Measurements from ENCODE around the gene UBLCP1.
A peak's percentile ranks its signal among the peaks of the same experiment; 100 is the strongest.

UBLCP1 gene

GRCh38 chr5:159316519-159317383 is 53.7 kb downstream of the UBLCP1 start:
- peak; percentile 58 to 65 for ATAC-seq

GRCh38 chr5:159317849-159318248 is 54.8 kb downstream of the UBLCP1 start:
- no peak for ATAC-seq

- no peak for ATAC-seq
Measured at GRCh38 chr5:159318448-159318847, 55.4 kb downstream of the UBLCP1 start.

GRCh38 chr5:159319363-159319762 is 56.3 kb downstream of the UBLCP1 start:
- ATAC-seq: no peak

GRCh38 chr5:159319832-159320231 is 56.7 kb downstream of the UBLCP1 start:
- ATAC-seq: no peak

- ATAC-seq: no peak
Measured at GRCh38 chr5:159322180-159322579, 59.1 kb downstream of the UBLCP1 start.

- no peak for ATAC-seq
Measured at GRCh38 chr5:159324102-159324755, 61.1 kb downstream of the UBLCP1 start.

GRCh38 chr5:159324986-159325385 is 61.9 kb downstream of the UBLCP1 start:
- ATAC-seq: no peak

- ATAC-seq: no peak
Measured at GRCh38 chr5:159330131-159330800, 67.2 kb downstream of the UBLCP1 start, which contains the start of gene IL12B. IL12B (minus strand) TSS chr5:159330487; CDS start chr5:159326782, 3,705 bp downstream.

- peak; percentile 83 to 84 for ATAC-seq
Measured at GRCh38 chr5:159331093-159331973, 68.2 kb downstream of the UBLCP1 start.

- ATAC-seq: no peak
Measured at GRCh38 chr5:159332800-159333544, 69.9 kb downstream of the UBLCP1 start.

- no peak for ATAC-seq
Measured at GRCh38 chr5:159333545-159333925, 70.4 kb downstream of the UBLCP1 start.
